Measurements from ENCODE around the gene CTNNA2. TPM values are rescaled to one million over a fixed set of nuclear protein-coding genes. Genes with fewer than 3 reads are reported as not detected.

CTNNA2 gene
- total and polyA plus RNA-seq, 2 of the 8 experiments (the other 6 are each of a cell fraction or from before 2014, with no cell fraction given) = 3.9 to 9.0 TPM

GRCh38 chr2:80328159-80328571, 815.3 kb downstream of the CTNNA2 start:
- no peak overlapping the region for H4K8ac ChIP-seq (ENCODE audit: extremely low read depth, insufficient read depth, low read length)
- no peak overlapping the region for H4K5ac ChIP-seq (ENCODE audit: insufficient read length, low read depth, low read length)
- no peak overlapping the region for H3K23ac ChIP-seq (ENCODE audit: insufficient read length)
- H2BK15ac ChIP-seq (ENCODE audit: low read length) = no peak overlapping the region
- no peaks in the 10 kb centered on the region for H3K79me1 ChIP-seq (ENCODE audit: low read depth, low read length)
- H2BK20ac ChIP-seq (ENCODE audit: low read length) = no peak overlapping the region
- H3K56ac ChIP-seq (replicated peaks; ENCODE audit: insufficient read length, low read depth, low read length) = no peak overlapping the region
- no peak overlapping the region for H2BK120ac ChIP-seq (replicated peaks; ENCODE audit: low read depth, low read length)
- no peak overlapping the region for H3K4me2 ChIP-seq (ENCODE audit: insufficient read depth in 1 of 2, low read depth in 2 of 2, low read length in 2 of 2)
- H3K27ac ChIP-seq (ENCODE audit: low read depth, low read length) = no peak overlapping the region
- peaks cover 0 to 3% (median 2%) of the 10 kb centered on the region in 4 experiments; a peak in 6 of 7 replicates for H3K27me3 ChIP-seq (replicated peaks in 1 of 4; ENCODE audit: control insufficient read depth in 3 of 4, extremely low read depth in 1 of 4, insufficient read depth in 3 of 4, low read length in 3 of 4)
- no peak for DNase-seq (ENCODE audit: low read depth in 1 of 2, low spot score in 2 of 2)
- no peaks in the 10 kb centered on the region; the same call in 1 of the 2 replicates for H3K23me2 ChIP-seq (ENCODE audit: low read depth, low read length)
- no peak overlapping the region for H3K4ac ChIP-seq (replicated peaks; ENCODE audit: insufficient read length, low read depth, low read length)
- H3K4me3 ChIP-seq (ENCODE audit: extremely low read depth in 1 of 4, insufficient read depth in 2 of 4, low read depth in 3 of 4, low read length in 4 of 4) = no peak overlapping the region
- no peaks in the 10 kb centered on the region for H3K79me2 ChIP-seq (ENCODE audit: control insufficient read depth in 1 of 2, insufficient read depth in 2 of 2, low read length in 2 of 2)
- no peaks in the 10 kb centered on the region for H3K9me3 ChIP-seq (ENCODE audit: insufficient read depth in 2 of 2, low read depth in 1 of 2, low read length in 1 of 2)
- no peak overlapping the region for H4K91ac ChIP-seq (replicated peaks; ENCODE audit: insufficient read length, low read length)
- no peak overlapping the region for H2AK5ac ChIP-seq (ENCODE audit: low read depth, low read length)
- no peak overlapping the region for H3K18ac ChIP-seq (ENCODE audit: extremely low read depth, low read length)
- no peak overlapping the region for H3K9ac ChIP-seq (replicated peaks in 1 of 4; ENCODE audit: extremely low read depth in 1 of 4, low read depth in 3 of 4, low read length in 3 of 4)
- no peak overlapping the region for H2BK5ac ChIP-seq (ENCODE audit: low read depth, low read length)
- H2AFZ ChIP-seq (ENCODE audit: low read length) = no peak overlapping the region
- CTCF ChIA-PET (ENCODE audit: partially characterized antibody) = interaction anchor here (0.9 to 6.5 kb wide), 10 partner anchors 11 to 524 kb away, joined by 3 to 62 read pairs (median 5); no protein-coding TSS in a partner anchor
- H4K20me1 ChIP-seq (replicated peaks in 1 of 2; ENCODE audit: control insufficient read depth in 1 of 2, insufficient read depth in 2 of 2, low read length in 2 of 2) = no peaks in the 10 kb centered on the region
- H2BK12ac ChIP-seq (ENCODE audit: low read depth, low read length) = no peak overlapping the region
- WGBS, 2 experiments (ENCODE audit: extremely low coverage in 1 of 2, insufficient coverage in 1 of 2, insufficient read length in 1 of 2, insufficient replicate concordance in 2 of 2, low coverage in 1 of 2, low lambda C conversion rate in 2 of 2, missing lambda C conversion rate in 1 of 2) = 94% methylated on average over 1 of the region's 1 CpG; no CpG with 5 or more reads in 1 of the 2 experiments
- H3K36me3 ChIP-seq (ENCODE audit: control insufficient read depth in 2 of 4, insufficient read depth in 4 of 4, low read length in 3 of 4) = no peaks in the 10 kb centered on the region
- H3K4me1 ChIP-seq (replicated peaks in 1 of 4; ENCODE audit: control insufficient read depth in 3 of 4, insufficient read depth in 4 of 4, low read length in 3 of 4) = peaks cover 0 to 15% (median 11%) of the 10 kb centered on the region in 4 experiments
- no peak overlapping the region for H3K14ac ChIP-seq (ENCODE audit: insufficient read length)
- POLR2A ChIA-PET (ENCODE audit: partially characterized antibody) = no interaction called here
- FAIRE-seq = no peak
- TF ChIP-seq ATF2 (IDR thresholded peaks at IDR 0.05; ENCODE audit: low read length) (no peak), ZNF274 (IDR thresholded peaks at IDR 0.05; ENCODE audit: borderline replicate concordance, extremely low read depth, low read length) (no peak), EP300 (IDR thresholded peaks at IDR 0.05; ENCODE audit: borderline replicate concordance in 1 of 2, low read depth in 2 of 2, low read length in 2 of 2) (no peak), USF2 (IDR thresholded peaks at IDR 0.05; ENCODE audit: low read length) (no peak), JUND (IDR thresholded peaks at IDR 0.05; ENCODE audit: low read length) (no peak), POLR2AphosphoS5 (IDR thresholded peaks at IDR 0.05; ENCODE audit: low read depth, low read length) (no peak), BRCA1 (IDR thresholded peaks at IDR 0.05; ENCODE audit: low read depth, low read length) (no peak)

Data from H1 (cell line).